ENCODE data around the gene RAB3C. TPM values are rescaled to one million over a fixed set of nuclear protein-coding genes. Genes with fewer than 3 reads are reported as not detected.

The RAB3C gene
- total RNA-seq, 1 donor, result not detected

- TF ChIP-seq, protein P1, sequence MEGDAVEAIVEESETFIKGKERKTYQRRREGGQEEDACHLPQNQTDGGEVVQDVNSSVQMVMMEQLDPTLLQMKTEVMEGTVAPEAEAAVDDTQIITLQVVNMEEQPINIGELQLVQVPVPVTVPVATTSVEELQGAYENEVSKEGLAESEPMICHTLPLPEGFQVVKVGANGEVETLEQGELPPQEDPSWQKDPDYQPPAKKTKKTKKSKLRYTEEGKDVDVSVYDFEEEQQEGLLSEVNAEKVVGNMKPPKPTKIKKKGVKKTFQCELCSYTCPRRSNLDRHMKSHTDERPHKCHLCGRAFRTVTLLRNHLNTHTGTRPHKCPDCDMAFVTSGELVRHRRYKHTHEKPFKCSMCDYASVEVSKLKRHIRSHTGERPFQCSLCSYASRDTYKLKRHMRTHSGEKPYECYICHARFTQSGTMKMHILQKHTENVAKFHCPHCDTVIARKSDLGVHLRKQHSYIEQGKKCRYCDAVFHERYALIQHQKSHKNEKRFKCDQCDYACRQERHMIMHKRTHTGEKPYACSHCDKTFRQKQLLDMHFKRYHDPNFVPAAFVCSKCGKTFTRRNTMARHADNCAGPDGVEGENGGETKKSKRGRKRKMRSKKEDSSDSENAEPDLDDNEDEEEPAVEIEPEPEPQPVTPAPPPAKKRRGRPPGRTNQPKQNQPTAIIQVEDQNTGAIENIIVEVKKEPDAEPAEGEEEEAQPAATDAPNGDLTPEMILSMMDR (IDR thresholded peaks at IDR 0.05; ENCODE audit: insufficient read depth, low read length), result no peak
- no peak overlapping the region for H3K4me3 ChIP-seq (ENCODE audit: low read depth, low read length)
- DNase-seq (ENCODE audit: low read depth), result no peak
Measured at GRCh38 chr5:58631895-58632294, 49.0 kb downstream of the RAB3C start.

DNA sequence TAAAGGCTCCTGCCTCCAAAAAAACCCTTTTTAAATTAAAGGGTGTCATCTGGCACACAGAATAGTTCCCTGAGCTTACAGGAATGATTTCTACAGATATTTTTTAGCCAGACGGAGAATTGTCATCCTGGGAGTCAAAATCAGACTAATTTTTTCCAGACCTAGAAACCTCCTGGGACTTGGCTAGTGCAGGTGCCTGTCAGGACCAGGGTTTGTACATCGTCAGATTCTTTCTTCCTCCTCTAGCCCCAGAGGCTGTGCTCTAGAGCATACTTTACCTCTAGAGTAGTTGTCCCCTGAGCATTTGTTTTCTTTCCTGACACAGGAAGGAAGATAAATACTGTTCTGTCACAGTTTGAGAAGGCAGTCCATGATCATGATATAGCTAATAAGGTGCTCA lies 52.5 kb downstream of the RAB3C start:
- no peak overlapping the region for H3K4me3 ChIP-seq (ENCODE audit: low read depth, low read length)
- no peak for DNase-seq (ENCODE audit: low read depth)
- TF ChIP-seq, protein P1 (IDR thresholded peaks at IDR 0.05; ENCODE audit: insufficient read depth, low read length), result no peak

- DNase-seq (ENCODE audit: low read depth), result no peak
- TF ChIP-seq, protein P1 (IDR thresholded peaks at IDR 0.05; ENCODE audit: insufficient read depth, low read length), result no peak
- H3K4me3 ChIP-seq (ENCODE audit: low read depth, low read length), result no peak overlapping the region
Measured at GRCh38 chr5:58640011-58640410, 57.1 kb downstream of the RAB3C start.

DNA sequence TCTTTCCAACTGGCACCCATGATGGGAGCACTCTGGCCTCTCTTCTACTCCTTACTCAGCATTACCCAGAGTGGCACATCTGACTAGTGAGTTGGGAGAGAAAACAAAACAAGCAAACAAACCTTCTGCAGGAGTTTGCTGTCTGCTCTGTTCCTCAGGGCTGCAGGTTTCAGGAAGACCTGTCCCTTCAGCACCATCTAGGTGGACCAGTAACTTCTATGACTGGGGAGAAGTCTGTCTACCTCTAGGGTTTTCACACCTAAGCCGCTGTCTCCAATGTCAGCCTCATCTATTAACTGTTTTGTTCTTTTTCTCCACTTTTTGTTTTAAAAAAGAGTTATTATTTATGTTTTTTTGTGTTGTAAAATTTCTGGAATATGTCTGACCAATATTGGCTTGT lies 58.7 kb downstream of the RAB3C start:
- TF ChIP-seq, protein P1 (IDR thresholded peaks at IDR 0.05; ENCODE audit: insufficient read depth, low read length), result no peak
- DNase-seq (ENCODE audit: low read depth), result no peak

GRCh38 chr5:58648846-58649245 lies 66.0 kb downstream of the RAB3C start:
- H3K4me3 ChIP-seq (ENCODE audit: low read depth, low read length), result no peak overlapping the region
- TF ChIP-seq, protein P1 (IDR thresholded peaks at IDR 0.05; ENCODE audit: insufficient read depth, low read length), result no peak
- DNase-seq (ENCODE audit: low read depth), result no peak

More for the DNA sequence above, 58.7 kb downstream of the RAB3C start:
- no peak overlapping the region for H3K4me3 ChIP-seq (ENCODE audit: low read depth, low read length)

DNA sequence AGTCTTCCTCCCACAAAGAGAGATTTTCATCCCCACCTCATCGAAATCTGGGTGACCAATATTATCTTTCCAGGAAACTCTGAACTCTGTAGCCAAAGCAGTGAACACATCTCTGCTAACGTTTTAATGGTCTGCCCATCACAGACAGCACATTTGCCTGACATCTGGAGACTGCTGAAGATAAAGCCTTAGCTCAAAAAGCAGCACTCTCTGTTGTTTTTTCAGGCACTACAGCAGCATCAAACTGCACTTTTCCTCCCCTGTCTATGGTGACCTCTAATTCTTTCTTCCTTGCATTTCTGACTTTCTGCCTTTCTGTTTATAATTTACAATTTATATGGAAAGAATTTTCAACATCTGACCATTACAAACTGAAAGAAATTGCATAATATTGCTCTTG lies 66.8 kb downstream of the RAB3C start:
- H3K4me3 ChIP-seq (ENCODE audit: low read depth, low read length), result no peak overlapping the region
- TF ChIP-seq, protein P1 (IDR thresholded peaks at IDR 0.05; ENCODE audit: insufficient read depth, low read length), result no peak
- DNase-seq (ENCODE audit: low read depth), result no peak

GRCh38 chr5:58653521-58653920 lies 70.6 kb downstream of the RAB3C start:
- no peak overlapping the region for H3K4me3 ChIP-seq (ENCODE audit: low read depth, low read length)
- TF ChIP-seq, protein P1 (IDR thresholded peaks at IDR 0.05; ENCODE audit: insufficient read depth, low read length), result no peak
- DNase-seq (ENCODE audit: low read depth), result no peak
